K562 (cell line): ENCODE results near the gene DMAC2L. TPM values are rescaled to one million over a fixed set of nuclear protein-coding genes. Genes with fewer than 3 reads are reported as not detected.
"Not testable (repeated sequence)": the region's sequence is repeated elsewhere in the genome, so short reads cannot be mapped to it uniquely, and the experiment has no call there.

Experiments
- ATAC-seq: fragments of 200-7000 bp; cut with Tn5 transposase; 3 replicates; pipeline ENCODE4 v1.9.1; 2020; ENCODE audit warnings: moderate library complexity
- BruUV-seq: library from RNA; stranded (reverse); fragments of 400-500 nt; replicated peaks from 2 replicates; lab custom pipeline; 2021; lab: Mats Ljungman, UMichigan
- CTCF ChIA-PET: fragments of 300-600 bp; formaldehyde crosslinking; extraction: SDS; loops from one replicate; lab custom pipeline; 2021; ENCODE audit warnings: low intra/inter-chr PET ratio; lab: Yijun Ruan, JAX
- POLR2A ChIA-PET: fragments of 300-600, 350-650 bp; sonication (Branson Sonifier 250); formaldehyde crosslinking; extraction: SDS; loops from one replicate; lab custom pipeline; 2021; ENCODE audit warnings: antibody characterized with exemption, inconsistent platforms; lab: Yijun Ruan, JAX
- DNase-seq, 4 experiments: peaks; one replicate each; pipeline versions ENCODE4 v3.0.0 to v3.0.0-alpha.2; 2011 to 2018; ENCODE audit warnings: low spot score in 3 of 4, mixed read lengths in 3 of 4; ENCODE audit errors: extremely low read depth in 1 of 4
- FAIRE-seq: peaks from 2 replicates; lab custom pipeline; 2011; peaks lifted over from hg19 to GRCh38; lab: Jason Lieb, UNC
- H2AFZ ChIP-seq: 2 replicates; pipeline ENCODE4 v1.6.0; 2011; ENCODE audit warnings: low read depth, low read length, control low read depth, inconsistent platforms
- H3K27ac ChIP-seq: fragments of 200-600 bp; 3 replicates; pipeline ENCODE4 v1.8.0; 2011; ENCODE audit warnings: low read depth, mild to moderate bottlenecking, control low read depth, inconsistent platforms, low read length, moderate library complexity, mixed read lengths; ENCODE audit errors: extremely low read depth
- H3K27me3 ChIP-seq, 2 experiments: fragments of 300-600 bp in 1 of 2; 2 replicates in 1 of 2; 3 replicates in 1 of 2; pipeline versions ENCODE4 v1.6.0 to v1.8.0; 2011; ENCODE audit warnings: inconsistent platforms in 2 of 2, low read length in 2 of 2, mild to moderate bottlenecking in 1 of 2, mixed read lengths in 1 of 2, moderate library complexity in 1 of 2; ENCODE audit not compliant: control insufficient read depth in 2 of 2, insufficient read depth in 2 of 2
- H3K36me3 ChIP-seq: fragments of 300-600 bp; 3 replicates; pipeline ENCODE4 v1.8.0; 2011; ENCODE audit warnings: mild to moderate bottlenecking, low read length, inconsistent platforms; ENCODE audit not compliant: control insufficient read depth, insufficient read depth
- H3K4me1 ChIP-seq, 2 experiments: fragments of 200-600 bp in 1 of 2; replicated peaks in 1 of 2; 2 replicates in 1 of 2; 3 replicates in 1 of 2; pipeline versions ENCODE4 v1.5.1 to v1.8.0; 2011; ENCODE audit warnings: inconsistent platforms in 2 of 2, low read length in 2 of 2, mild to moderate bottlenecking in 1 of 2, mixed read lengths in 1 of 2, moderate library complexity in 1 of 2; ENCODE audit not compliant: control insufficient read depth in 2 of 2, insufficient read depth in 2 of 2
- H3K4me2 ChIP-seq: 2 replicates; pipeline ENCODE4 v1.6.1; 2011; ENCODE audit warnings: low read length, control low read depth, inconsistent platforms, mixed read lengths; ENCODE audit not compliant: insufficient read depth
- H3K4me3 ChIP-seq: fragments of 200-600 bp; sonication (generic), shearing (Covaris generic); 2 replicates; pipeline ENCODE4 v1.5.1; 2016; ENCODE audit warnings: control low read depth, inconsistent platforms
- H3K79me2 ChIP-seq: fragments of 200-600 bp; 3 replicates; pipeline ENCODE4 v1.8.0; 2011; ENCODE audit warnings: low read length, inconsistent platforms; ENCODE audit not compliant: control insufficient read depth, insufficient read depth
- H3K9ac ChIP-seq, 2 experiments: 2 replicates each; pipeline versions ENCODE4 v1.6.0 to v1.6.1; 2011; ENCODE audit warnings: low read depth in 2 of 2, low read length in 2 of 2, control low read depth in 1 of 2, inconsistent platforms in 1 of 2, mild to moderate bottlenecking in 1 of 2, mixed read lengths in 1 of 2; ENCODE audit not compliant: insufficient read depth in 1 of 2
- H3K9me1 ChIP-seq: one replicate; pipeline ENCODE4 v1.6.0; 2011; ENCODE audit warnings: inconsistent platforms, mild to moderate bottlenecking, low read length, moderate library complexity; ENCODE audit not compliant: control insufficient read depth, insufficient read depth
- H3K9me3 ChIP-seq: replicated peaks from 2 replicates; pipeline ENCODE4 v1.5.1; 2011; ENCODE audit warnings: low read depth, low read length, inconsistent platforms; ENCODE audit not compliant: control insufficient read depth, insufficient read depth
- H4K20me1 ChIP-seq: replicated peaks from 2 replicates; pipeline ENCODE4 v1.6.1; 2011; ENCODE audit warnings: low read length, inconsistent platforms, mixed read lengths; ENCODE audit not compliant: control insufficient read depth, insufficient read depth
- CBX3 ChIP-seq, 2 experiments: IDR thresholded peaks; 1 replicate in 1 of 2; 2 replicates in 1 of 2; pipeline ENCODE4 v1.6.1; 2012; ENCODE audit warnings: inconsistent platforms in 2 of 2, low read length in 2 of 2, borderline replicate concordance in 1 of 2, control low read depth in 1 of 2
- CC2D1A ChIP-seq: fragments of 450-650 bp; IDR thresholded peaks from 2 replicates; pipeline ENCODE4 v1.6.1; 2017; ENCODE audit warnings: mild to moderate bottlenecking
- TRIM24 ChIP-seq, 2 experiments: fragments of 450-650 bp; IDR thresholded peaks; 2 replicates each; pipeline ENCODE4 v1.6.1; 2016
- ZEB2 ChIP-seq: fragments of 450-650 bp; IDR thresholded peaks from 2 replicates; pipeline ENCODE4 v1.6.1; 2016
- ZFP36 ChIP-seq: fragments of 150-350 bp; IDR thresholded peaks from 2 replicates; pipeline ENCODE4 v1.6.1; 2018; ENCODE audit warnings: low read length, low read depth; ENCODE audit not compliant: partially characterized antibody
- ZNF280A ChIP-seq: fragments of 450-650 bp; IDR thresholded peaks from 2 replicates; pipeline ENCODE4 v1.6.1; 2018; ENCODE audit warnings: mild to moderate bottlenecking, low read depth; ENCODE audit not compliant: partially characterized antibody
- ZNF431 ChIP-seq: sonication (generic); formaldehyde crosslinking; IDR thresholded peaks from 2 replicates; pipeline ENCODE4 v1.8.0; 2022; ENCODE audit warnings: mild to moderate bottlenecking, missing genetic modification reagents
- WGBS: fragments of 100-300 bp; shearing (Covaris generic); methylation state at CpG from one replicate; pipeline ENCODE4 v1.1.6; 2016; ENCODE audit warnings: low coverage, mixed read lengths; ENCODE audit not compliant: insufficient coverage; ENCODE audit errors: missing lambda C conversion rate; 5-methylcytosine and 5-hydroxymethylcytosine counted together
- in situ Hi-C: fragments of 300-500 bp; cut with MboI; formaldehyde crosslinking; loops from 4 replicates; pipeline ENCODE4 v1.15.0; 2018; ENCODE audit warnings: inconsistent platforms, mixed read lengths
- intact Hi-C: fragments of 100-400 bp; cut with micrococcal nuclease; formaldehyde crosslinking; loops from 2 replicates; pipeline ENCODE4 v1.14.2; 2022
- polyA plus RNA-seq, 8 experiments: library from polyadenylated mRNA; depleted of rRNA in 4 of 8; stranded (reverse) in 5 of 8; unstranded in 3 of 8; fragments of >200 nt; fragmentation: Nextera tagmentation in 2 of 8; fragmentation: Illumina TruSeq in 1 of 8; extraction: Ambion mirVana in 2 of 8; extraction: Trizol in 1 of 8; gene quantifications; 2 replicates each; pipeline versions ENCODE4 v1.2.1 to v1.2.3, GENCODE V29; 2011 to 2014; ENCODE audit warnings: inconsistent platforms in 1 of 8, missing spikeins in 1 of 8
- total RNA-seq, 7 experiments: library from RNA; depleted of rRNA in 6 of 7; stranded (reverse); fragments of >200 nt in 6 of 7; fragmentation: Illumina TruSeq in 2 of 7; extraction: Trizol in 2 of 7; gene quantifications; 2 replicates each; pipeline versions ENCODE4 v1.2.1 to v1.2.3, GENCODE V29; 2011 to 2021; ENCODE audit warnings: low replicate concordance in 1 of 7

Gene DMAC2L
- total and polyA plus RNA-seq, 9 of the 15 experiments (the other 6 are each of a cell fraction or from before 2014, with no cell fraction given) = 4.0 to 37.2 (median 9.3) TPM

GRCh38 chr14:50314098-50314497, 2.0 kb downstream of the DMAC2L start:
- intact Hi-C loops, H3K9me3 ChIP-seq, DNase-seq, BruUV-seq, H3K9me1 ChIP-seq, H3K27ac ChIP-seq, in situ Hi-C loops, CTCF ChIA-PET, ATAC-seq, H3K4me3 ChIP-seq, FAIRE-seq, H3K4me2 ChIP-seq, H2AFZ ChIP-seq, H3K9ac ChIP-seq, H3K27me3 ChIP-seq, H4K20me1 ChIP-seq, H3K36me3 ChIP-seq: not testable (repeated sequence)
- H3K79me2 ChIP-seq = peaks cover 43% of the 10 kb centered on the region
- WGBS = 93% methylated on average over 3 of the region's 3 CpGs
- TF ChIP-seq ZNF280A (peak; percentile 87), ZEB2 (0 out of 2 replicates have a peak, but pooled peaks have one; percentile 40), TRIM24 (IDR thresholded peaks at IDR 0.05) (peak; percentile 21 to 61; a peak in 2 of 4 replicates), CBX3 (IDR thresholded peaks at IDR 0.05; ENCODE audit: borderline replicate concordance in 1 of 2, low read length in 2 of 2) (peak in 1 of 2 experiments; percentile 91; a peak in 2 of 3 replicates), CC2D1A (0 out of 2 replicates have a peak, but pooled peaks have one; percentile 44), ZNF431 (peak; percentile 99), ZFP36 (peak; percentile 11)
- TF ChIP-seq, all 486 proteins: peak for 7; not testable (repeated sequence) for 479
- peaks cover 9 to 11% of the 10 kb centered on the region in 2 experiments; a peak in 4 of 5 replicates for H3K4me1 ChIP-seq
- POLR2A ChIA-PET = not testable (repeated sequence)
